ENCODE measurements around the gene PARD3B.

The PARD3B gene

GRCh38 chr2:205180730-205181129 lies 635.5 kb downstream of the PARD3B start:
- TF ChIP-seq POLR2AphosphoS5 (IDR thresholded peaks at IDR 0.05; ENCODE audit: low read depth) (no peak), SPI1 (IDR thresholded peaks at IDR 0.05; ENCODE audit: borderline replicate concordance, low read depth) (no peak), GABPA (IDR thresholded peaks at IDR 0.05; ENCODE audit: low read depth) (no peak), CTCF (IDR thresholded peaks at IDR 0.05; ENCODE audit: insufficient read depth, low read length) (no peak), REST (IDR thresholded peaks at IDR 0.05; ENCODE audit: insufficient replicate concordance, low read depth) (no peak)
- H3K4me3 ChIP-seq (replicated peaks; ENCODE audit: insufficient read depth, low read length): no peak overlapping the region
- no peaks in the 10 kb centered on the region for H3K27me3 ChIP-seq (ENCODE audit: insufficient read depth, poor library complexity, severe bottlenecking)
- no peak for DNase-seq (ENCODE audit: low read depth in 1 of 2, low spot score in 1 of 2)
- no peak overlapping the region for H3K27ac ChIP-seq (replicated peaks)

DNA sequence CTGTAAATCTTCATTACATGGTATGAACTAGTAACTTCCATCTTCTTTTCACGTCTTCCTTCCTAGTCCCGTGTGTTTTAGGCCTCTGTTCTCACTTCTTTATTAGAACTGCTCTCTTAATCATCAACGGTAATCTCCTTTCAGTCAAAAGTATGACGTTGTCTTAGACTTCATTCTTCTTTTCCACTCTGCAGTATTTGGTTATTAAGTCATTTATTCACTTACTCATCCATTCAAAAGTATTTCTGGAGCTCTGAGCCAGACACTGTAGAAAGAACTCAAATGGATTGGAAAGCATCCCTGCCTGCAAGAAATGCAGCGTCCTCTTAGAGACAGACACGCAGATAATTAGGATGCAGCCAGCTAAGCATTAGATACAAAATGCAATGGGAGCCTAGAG lies 642.5 kb downstream of the PARD3B start:
- TF ChIP-seq POLR2AphosphoS5 (IDR thresholded peaks at IDR 0.05; ENCODE audit: low read depth) (no peak), GABPA (IDR thresholded peaks at IDR 0.05; ENCODE audit: low read depth) (no peak), REST (IDR thresholded peaks at IDR 0.05; ENCODE audit: insufficient replicate concordance, low read depth) (no peak), CTCF (IDR thresholded peaks at IDR 0.05; ENCODE audit: insufficient read depth, low read length) (no peak), SPI1 (IDR thresholded peaks at IDR 0.05; ENCODE audit: borderline replicate concordance, low read depth) (no peak)

GRCh38 chr2:205188239-205189138 lies 643.2 kb downstream of the PARD3B start:
- Histone ChIP-seq H3K4me3 (replicated peaks; ENCODE audit: insufficient read depth, low read length) (no peak overlapping the region), H3K27ac (replicated peaks) (no peak overlapping the region), H3K27me3 (ENCODE audit: insufficient read depth, poor library complexity, severe bottlenecking) (no peaks in the 10 kb centered on the region)
- no peak for DNase-seq (ENCODE audit: low read depth in 1 of 2, low spot score in 1 of 2)
- TF ChIP-seq CTCF (IDR thresholded peaks at IDR 0.05; ENCODE audit: insufficient read depth, low read length) (no peak), GABPA (IDR thresholded peaks at IDR 0.05; ENCODE audit: low read depth) (no peak), SPI1 (IDR thresholded peaks at IDR 0.05; ENCODE audit: borderline replicate concordance, low read depth) (no peak), POLR2AphosphoS5 (IDR thresholded peaks at IDR 0.05; ENCODE audit: low read depth) (no peak), REST (IDR thresholded peaks at IDR 0.05; ENCODE audit: insufficient replicate concordance, low read depth) (no peak)

More for the DNA sequence above, 642.5 kb downstream of the PARD3B start:
- Histone ChIP-seq H3K27ac (replicated peaks) (no peak overlapping the region), H3K27me3 (ENCODE audit: insufficient read depth, poor library complexity, severe bottlenecking) (no peaks in the 10 kb centered on the region), H3K4me3 (replicated peaks; ENCODE audit: insufficient read depth, low read length) (no peak overlapping the region)
- DNase-seq (ENCODE audit: low read depth in 1 of 2, low spot score in 1 of 2): no peak
